ENCODE measurements around the gene HIP1R.

HIP1R gene

GRCh38 chr12:122834104-122834920 is 945 bp upstream of the HIP1R start:
- peak; percentile 48 for DNase-seq

- DNase-seq, result no peak
These were observed 431 bp downstream of the HIP1R start for GRCh38 chr12:122835750-122836026.

GRCh38 chr12:122836027-122836921 is 1.0 kb downstream of the HIP1R start:
- DNase-seq, result peak; percentile 89

GRCh38 chr12:122837306-122838265 is 2.3 kb downstream of the HIP1R start:
- no peak for DNase-seq

- no peak for DNase-seq
These were observed 3.6 kb downstream of the HIP1R start for GRCh38 chr12:122838841-122839240.

GRCh38 chr12:122839907-122840554 is 4.8 kb downstream of the HIP1R start:
- DNase-seq, result no peak

GRCh38 chr12:122840580-122841513 is 5.6 kb downstream of the HIP1R start:
- DNase-seq, result no peak

- no peak for DNase-seq
These were observed 6.5 kb downstream of the HIP1R start for GRCh38 chr12:122841544-122842321.

- DNase-seq, result no peak
These were observed 7.5 kb downstream of the HIP1R start for GRCh38 chr12:122842505-122843405.

GRCh38 chr12:122843455-122843854 is 8.2 kb downstream of the HIP1R start:
- no peak for DNase-seq

GRCh38 chr12:122844366-122844971 is 9.2 kb downstream of the HIP1R start:
- no peak for DNase-seq

GRCh38 chr12:122845041-122845864 is 10.0 kb downstream of the HIP1R start:
- DNase-seq, result no peak

- no peak for DNase-seq
These were observed 10.8 kb downstream of the HIP1R start for GRCh38 chr12:122845865-122846621.

- no peak for DNase-seq
These were observed 11.6 kb downstream of the HIP1R start for GRCh38 chr12:122846622-122847515.

- DNase-seq, result no peak
These were observed 12.2 kb downstream of the HIP1R start for GRCh38 chr12:122847516-122847836.

GRCh38 chr12:122847921-122848421 is 12.7 kb downstream of the HIP1R start:
- no peak for DNase-seq
